GM23338 (cell line): Measurements from ENCODE around the gene TAF6L. TPM values are rescaled to one million over a fixed set of nuclear protein-coding genes. Genes with fewer than 3 reads are reported as not detected.

ENCODE experiments used
- ATAC-seq: fragments of 200-7000 bp; cut with Tn5 transposase; 3 replicates; pipeline ENCODE4 v1.9.1; 2020
- DNase-seq: peaks from one replicate; pipeline ENCODE4 v3.0.0-alpha.2; 2015; ENCODE audit warnings: low spot score
- H2AFZ ChIP-seq: fragments of 200-600 bp; sonication (generic); 2 replicates; pipeline ENCODE4 v1.8.0; 2016; ENCODE audit warnings: antibody characterized with exemption, mild to moderate bottlenecking, moderate library complexity
- H3F3A ChIP-seq: fragments of 200-600 bp; sonication (generic); replicated peaks from 2 replicates; pipeline ENCODE4 v1.8.0; 2017; ENCODE audit warnings: antibody characterized with exemption, mixed run types, low read depth
- H3K27ac ChIP-seq: fragments of 200-600 bp; sonication (generic); 2 replicates; pipeline ENCODE4 v1.6.1; 2016; ENCODE audit warnings: low read depth
- H3K27me3 ChIP-seq: fragments of 200-600 bp; sonication (generic); 2 replicates; pipeline ENCODE4 v1.8.0; 2016; ENCODE audit warnings: mild to moderate bottlenecking, mixed run types, moderate library complexity; ENCODE audit not compliant: insufficient read depth
- H3K36me3 ChIP-seq: fragments of 200-600 bp; sonication (generic); 2 replicates; pipeline ENCODE4 v1.8.0; 2016; ENCODE audit warnings: mild to moderate bottlenecking; ENCODE audit not compliant: insufficient read depth
- H3K4me1 ChIP-seq: fragments of 200-600 bp; sonication (generic); 2 replicates; pipeline ENCODE4 v1.8.0; 2016; ENCODE audit warnings: mild to moderate bottlenecking, moderate library complexity; ENCODE audit not compliant: insufficient read depth
- H3K4me2 ChIP-seq: fragments of 200-600 bp; sonication (generic); 2 replicates; pipeline ENCODE4 v1.7.1; 2017; ENCODE audit warnings: mixed run types
- H3K4me3 ChIP-seq: fragments of 200-600 bp; sonication (generic); 2 replicates; pipeline ENCODE4 v1.6.1; 2016; ENCODE audit warnings: mixed run types
- H3K79me2 ChIP-seq: fragments of 200-600 bp; sonication (generic); replicated peaks from 2 replicates; pipeline ENCODE4 v1.8.0; 2017; ENCODE audit warnings: mild to moderate bottlenecking; ENCODE audit not compliant: insufficient read depth
- H3K9me2 ChIP-seq: fragments of 200-600 bp; sonication (generic); 2 replicates; pipeline ENCODE4 v1.8.0; 2017; ENCODE audit not compliant: insufficient read depth
- H4K20me1 ChIP-seq: fragments of 200-600 bp; sonication (generic); replicated peaks from 2 replicates; pipeline ENCODE4 v1.8.0; 2017; ENCODE audit warnings: mild to moderate bottlenecking; ENCODE audit not compliant: insufficient read depth
- H3K27ac Mint-ChIP-seq: 2 replicates; pipeline ENCODE4 v1.8.0; 2020; ENCODE audit warnings: inconsistent platforms, mild to moderate bottlenecking, moderate library complexity, mixed read lengths
- H3K27me3 Mint-ChIP-seq: 3 replicates; pipeline ENCODE4 v1.8.0; 2022; ENCODE audit warnings: low read depth, mild to moderate bottlenecking, moderate library complexity, mixed read lengths, inconsistent platforms; ENCODE audit not compliant: insufficient read depth, poor library complexity
- H3K36me3 Mint-ChIP-seq: 3 replicates; pipeline ENCODE4 v1.8.0; 2021; ENCODE audit warnings: low read depth, mild to moderate bottlenecking, inconsistent platforms, moderate library complexity, mixed read lengths
- H3K4me1 Mint-ChIP-seq: 3 replicates; pipeline ENCODE4 v1.8.0; 2020; ENCODE audit warnings: mild to moderate bottlenecking, inconsistent platforms, mixed read lengths
- H3K4me3 Mint-ChIP-seq: 3 replicates; pipeline ENCODE4 v1.8.0; 2021; ENCODE audit warnings: moderate library complexity, mild to moderate bottlenecking, inconsistent platforms, mixed read lengths
- H3K9me3 Mint-ChIP-seq: 3 replicates; pipeline ENCODE4 v1.8.0; 2020; ENCODE audit warnings: moderate library complexity, mild to moderate bottlenecking, inconsistent platforms, mixed read lengths
- CREB1 ChIP-seq: fragments of 250-450 bp; sonication (Bioruptor Pico); IDR thresholded peaks from 2 replicates; pipeline ENCODE4 v1.5.0; 2020; ENCODE audit warnings: low read depth, mild to moderate bottlenecking, moderate library complexity
- EZH2 ChIP-seq: fragments of 200-600 bp; sonication (generic); IDR thresholded peaks from one replicate; pipeline ENCODE4 v1.8.0; 2017; ENCODE audit warnings: antibody characterized with exemption, mild to moderate bottlenecking, low read depth; ENCODE audit not compliant: unreplicated experiment
- JUNB ChIP-seq: IDR thresholded peaks from one replicate; pipeline ENCODE4 v1.6.1; 2016; ENCODE audit warnings: antibody characterized with exemption; ENCODE audit not compliant: unreplicated experiment
- POLR2AphosphoS5 ChIP-seq: IDR thresholded peaks from 2 replicates; pipeline ENCODE4 v1.6.1; 2016; ENCODE audit warnings: antibody characterized with exemption, low read depth
- ZNF114 ChIP-seq: fragments of 250-450 bp; sonication (Bioruptor Pico); IDR thresholded peaks from 2 replicates; pipeline ENCODE4 v1.5.0; 2020; ENCODE audit warnings: mild to moderate bottlenecking, moderate library complexity
- ZNF331 ChIP-seq: fragments of 250-450 bp; sonication (Bioruptor Pico); IDR thresholded peaks from 2 replicates; pipeline ENCODE4 v1.5.0; 2020; ENCODE audit warnings: low read depth, mild to moderate bottlenecking, moderate library complexity
- polyA plus RNA-seq: library from polyadenylated mRNA; unstranded; fragments of >200 nt; fragmentation: Nextera tagmentation; extraction: Ambion mirVana; gene quantifications from 2 replicates; pipeline ENCODE4 v1.2.1, GENCODE V29; 2016
- total RNA-seq: library from RNA; depleted of rRNA; stranded (reverse); fragments of >200 nt; shearing (Covaris generic); gene quantifications from 2 replicates; pipeline ENCODE4 v1.2.3, GENCODE V29; 2014
- TF ChIP-seq, protein P1 (sequence below): IDR thresholded peaks from one replicate; pipeline ENCODE4 v1.6.1; 2018; ENCODE audit warnings: antibody characterized with exemption; ENCODE audit not compliant: unreplicated experiment
- TF ChIP-seq, protein P2 (sequence below), 2 experiments: fragments of 200-600 bp in 1 of 2; sonication (generic) in 1 of 2; conservative IDR thresholded peaks; 2 replicates each; pipeline versions ENCODE4 v1.5.1 to v1.6.1; 2016 to 2017; ENCODE audit warnings: antibody characterized with exemption in 2 of 2, low read depth in 2 of 2, mild to moderate bottlenecking in 2 of 2, moderate library complexity in 1 of 2
- TF ChIP-seq, protein P3 (sequence below): IDR thresholded peaks from 2 replicates; pipeline ENCODE4 v1.6.1; 2016; ENCODE audit warnings: antibody characterized with exemption

Gene TAF6L
- total and polyA plus RNA-seq, 2 experiments from 2014 or later, result 21.8 to 30.6 TPM

DNA sequence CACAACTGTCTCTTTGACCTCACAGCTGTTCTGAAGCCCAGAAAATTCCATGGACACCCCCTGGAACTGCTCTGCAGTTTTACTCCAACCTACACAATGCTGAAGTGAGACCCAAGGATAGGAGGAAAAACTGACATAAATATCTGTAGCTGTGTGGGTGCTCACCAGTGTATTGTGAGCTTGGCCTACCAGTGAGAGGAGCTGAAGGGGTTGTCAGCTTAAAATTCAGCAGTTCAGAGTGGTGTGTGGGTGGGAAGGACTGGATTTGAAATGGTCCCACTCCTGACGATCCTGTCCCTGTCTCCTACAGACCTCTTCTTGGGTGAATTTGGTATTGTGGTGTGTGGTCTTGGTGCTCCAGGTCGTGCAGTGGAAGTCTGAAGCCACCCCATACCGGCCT is 18.4 kb downstream of the TAF6L start (continued):
- TF ChIP-seq, protein P1, sequence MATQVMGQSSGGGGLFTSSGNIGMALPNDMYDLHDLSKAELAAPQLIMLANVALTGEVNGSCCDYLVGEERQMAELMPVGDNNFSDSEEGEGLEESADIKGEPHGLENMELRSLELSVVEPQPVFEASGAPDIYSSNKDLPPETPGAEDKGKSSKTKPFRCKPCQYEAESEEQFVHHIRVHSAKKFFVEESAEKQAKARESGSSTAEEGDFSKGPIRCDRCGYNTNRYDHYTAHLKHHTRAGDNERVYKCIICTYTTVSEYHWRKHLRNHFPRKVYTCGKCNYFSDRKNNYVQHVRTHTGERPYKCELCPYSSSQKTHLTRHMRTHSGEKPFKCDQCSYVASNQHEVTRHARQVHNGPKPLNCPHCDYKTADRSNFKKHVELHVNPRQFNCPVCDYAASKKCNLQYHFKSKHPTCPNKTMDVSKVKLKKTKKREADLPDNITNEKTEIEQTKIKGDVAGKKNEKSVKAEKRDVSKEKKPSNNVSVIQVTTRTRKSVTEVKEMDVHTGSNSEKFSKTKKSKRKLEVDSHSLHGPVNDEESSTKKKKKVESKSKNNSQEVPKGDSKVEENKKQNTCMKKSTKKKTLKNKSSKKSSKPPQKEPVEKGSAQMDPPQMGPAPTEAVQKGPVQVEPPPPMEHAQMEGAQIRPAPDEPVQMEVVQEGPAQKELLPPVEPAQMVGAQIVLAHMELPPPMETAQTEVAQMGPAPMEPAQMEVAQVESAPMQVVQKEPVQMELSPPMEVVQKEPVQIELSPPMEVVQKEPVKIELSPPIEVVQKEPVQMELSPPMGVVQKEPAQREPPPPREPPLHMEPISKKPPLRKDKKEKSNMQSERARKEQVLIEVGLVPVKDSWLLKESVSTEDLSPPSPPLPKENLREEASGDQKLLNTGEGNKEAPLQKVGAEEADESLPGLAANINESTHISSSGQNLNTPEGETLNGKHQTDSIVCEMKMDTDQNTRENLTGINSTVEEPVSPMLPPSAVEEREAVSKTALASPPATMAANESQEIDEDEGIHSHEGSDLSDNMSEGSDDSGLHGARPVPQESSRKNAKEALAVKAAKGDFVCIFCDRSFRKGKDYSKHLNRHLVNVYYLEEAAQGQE, result no peak

DNA sequence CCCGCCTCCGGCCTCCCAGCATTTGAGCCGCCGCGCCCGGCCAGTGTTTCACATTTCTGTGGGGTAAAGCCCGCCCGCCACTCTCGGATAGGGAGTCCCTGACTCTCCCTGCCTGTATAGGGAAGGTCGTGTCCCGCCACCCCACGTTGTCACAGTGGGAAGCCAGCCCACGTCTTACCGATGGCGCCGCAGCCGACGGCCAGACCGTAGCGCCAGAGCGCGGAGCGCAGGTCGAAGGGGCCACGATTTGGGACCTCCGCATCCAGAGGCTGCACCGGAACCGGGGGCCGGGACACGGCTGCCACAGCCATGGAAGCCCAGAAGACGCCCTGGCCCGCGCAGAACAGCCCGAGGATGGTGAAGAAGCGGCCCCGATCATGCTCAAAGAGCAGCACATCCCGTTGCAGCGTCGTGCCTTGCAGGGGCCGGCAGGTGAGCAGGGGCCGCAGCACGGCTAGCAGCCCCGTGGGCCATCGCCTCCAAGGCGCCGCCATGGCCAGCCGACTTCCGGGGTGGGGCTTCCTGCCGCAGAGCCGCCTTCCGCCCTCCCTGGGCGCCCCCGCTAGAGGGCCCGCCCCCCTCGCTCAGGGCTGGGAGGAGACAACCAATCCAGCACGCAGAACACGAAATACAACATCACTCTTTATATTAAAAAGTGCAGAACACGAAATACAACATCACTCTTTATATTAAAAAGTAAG is 20.5 kb downstream of the TAF6L start, which contains the start of gene TMEM223:
TSS of gene TMEM223 (minus strand) at position 506 of the 701 bp plus-strand sequence. CDS start at position 494, 12 bp downstream.
- peaks cover 3% of the 10 kb centered on the region for H4K20me1 ChIP-seq
- H3K4me1 Mint-ChIP-seq, result peaks cover 26% of the 10 kb centered on the region
- TF ChIP-seq, protein P2, sequence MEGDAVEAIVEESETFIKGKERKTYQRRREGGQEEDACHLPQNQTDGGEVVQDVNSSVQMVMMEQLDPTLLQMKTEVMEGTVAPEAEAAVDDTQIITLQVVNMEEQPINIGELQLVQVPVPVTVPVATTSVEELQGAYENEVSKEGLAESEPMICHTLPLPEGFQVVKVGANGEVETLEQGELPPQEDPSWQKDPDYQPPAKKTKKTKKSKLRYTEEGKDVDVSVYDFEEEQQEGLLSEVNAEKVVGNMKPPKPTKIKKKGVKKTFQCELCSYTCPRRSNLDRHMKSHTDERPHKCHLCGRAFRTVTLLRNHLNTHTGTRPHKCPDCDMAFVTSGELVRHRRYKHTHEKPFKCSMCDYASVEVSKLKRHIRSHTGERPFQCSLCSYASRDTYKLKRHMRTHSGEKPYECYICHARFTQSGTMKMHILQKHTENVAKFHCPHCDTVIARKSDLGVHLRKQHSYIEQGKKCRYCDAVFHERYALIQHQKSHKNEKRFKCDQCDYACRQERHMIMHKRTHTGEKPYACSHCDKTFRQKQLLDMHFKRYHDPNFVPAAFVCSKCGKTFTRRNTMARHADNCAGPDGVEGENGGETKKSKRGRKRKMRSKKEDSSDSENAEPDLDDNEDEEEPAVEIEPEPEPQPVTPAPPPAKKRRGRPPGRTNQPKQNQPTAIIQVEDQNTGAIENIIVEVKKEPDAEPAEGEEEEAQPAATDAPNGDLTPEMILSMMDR (conservative IDR thresholded peaks at IDR 0.05; ENCODE audit: low read depth in 2 of 2), result peak in 1 of 2 experiments; percentile 24; a peak in 1 of 4 replicates
- TF ChIP-seq ZNF331 (CRISPR knock-in tag), result no peak
- no peak for TF ChIP-seq ZNF114 (CRISPR knock-in tag)
- TF ChIP-seq, protein P3, sequence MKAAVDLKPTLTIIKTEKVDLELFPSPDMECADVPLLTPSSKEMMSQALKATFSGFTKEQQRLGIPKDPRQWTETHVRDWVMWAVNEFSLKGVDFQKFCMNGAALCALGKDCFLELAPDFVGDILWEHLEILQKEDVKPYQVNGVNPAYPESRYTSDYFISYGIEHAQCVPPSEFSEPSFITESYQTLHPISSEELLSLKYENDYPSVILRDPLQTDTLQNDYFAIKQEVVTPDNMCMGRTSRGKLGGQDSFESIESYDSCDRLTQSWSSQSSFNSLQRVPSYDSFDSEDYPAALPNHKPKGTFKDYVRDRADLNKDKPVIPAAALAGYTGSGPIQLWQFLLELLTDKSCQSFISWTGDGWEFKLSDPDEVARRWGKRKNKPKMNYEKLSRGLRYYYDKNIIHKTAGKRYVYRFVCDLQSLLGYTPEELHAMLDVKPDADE, result peak; percentile 82
- TF ChIP-seq CREB1 (CRISPR knock-in tag), result peak; percentile 38; the same call in 1 of the 2 replicates
- TF ChIP-seq EZH2, result no peak
- TF ChIP-seq JUNB, result no peak
- peak; percentile 97 for TF ChIP-seq POLR2AphosphoS5
- H2AFZ ChIP-seq, result peak within 1 kb of the TSS; percentile 80; the same call in 1 of the 2 replicates
- ATAC-seq (peak; percentile 80), DNase-seq (peak; percentile 94)
- peak within 1 kb of the TSS; percentile 89 for H3K27ac Mint-ChIP-seq
- H3K9me2 ChIP-seq, result no peaks in the 10 kb centered on the region
- H3K27ac ChIP-seq, result peak within 1 kb of the TSS; percentile 85
- H3K36me3 ChIP-seq, result peaks cover 43% of the 10 kb centered on the region
- H3K36me3 Mint-ChIP-seq, result peaks cover 77% of the 10 kb centered on the region
- H3F3A ChIP-seq, result peaks cover 63% of the 10 kb centered on the region
- peak within 1 kb of the TSS; percentile 94 for H3K4me3 Mint-ChIP-seq
- H3K4me2 ChIP-seq, result peak within 1 kb of the TSS; percentile 97
- peaks cover 21% of the 10 kb centered on the region for H3K27me3 Mint-ChIP-seq
- no peaks in the 10 kb centered on the region for H3K27me3 ChIP-seq
- peaks cover 11% of the 10 kb centered on the region; the same call in 1 of the 2 replicates for H3K4me1 ChIP-seq
- peak within 1 kb of the TSS; percentile 98 for H3K4me3 ChIP-seq
- H3K9me3 Mint-ChIP-seq, result no peaks in the 10 kb centered on the region; the same call in 2 of the 3 replicates
- peaks cover 40% of the 10 kb centered on the region for H3K79me2 ChIP-seq
